Mesothelial cell of epicardium (in vitro differentiated cells): ENCODE data around the gene TFB2M. TPM values are rescaled to one million over a fixed set of nuclear protein-coding genes. Genes with fewer than 3 reads are reported as not detected.
"Not testable (repeated sequence)": the region's sequence is repeated elsewhere in the genome, so short reads cannot be mapped to it uniquely, and the experiment has no call there.

Experiments used
- DNase-seq, 2 experiments: peaks; one replicate each; pipeline ENCODE4 v3.0.0; 2021; ENCODE audit warnings: low spot score in 2 of 2; ENCODE audit not compliant: unreplicated experiment in 2 of 2
- H3K27ac Mint-ChIP-seq: 2 replicates; pipeline ENCODE4 v1.8.0; 2021; ENCODE audit warnings: mixed read lengths
- H3K27me3 Mint-ChIP-seq: 2 replicates; pipeline ENCODE4 v1.8.0; 2021; ENCODE audit warnings: low read depth, mixed read lengths
- H3K36me3 Mint-ChIP-seq: 2 replicates; pipeline ENCODE4 v1.8.0; 2021; ENCODE audit warnings: mixed read lengths
- H3K4me1 Mint-ChIP-seq: 2 replicates; pipeline ENCODE4 v1.8.0; 2021; ENCODE audit warnings: mixed read lengths
- H3K4me3 Mint-ChIP-seq: 2 replicates; pipeline ENCODE4 v1.8.0; 2021; ENCODE audit warnings: mild to moderate bottlenecking, moderate library complexity, mixed read lengths
- H3K9me3 Mint-ChIP-seq: 2 replicates; pipeline ENCODE4 v1.8.0; 2021; ENCODE audit warnings: mixed read lengths
- total RNA-seq: library from RNA; stranded (reverse); gene quantifications from 3 replicates; pipeline ENCODE4 v1.2.1, GENCODE V29; 2021
- TF ChIP-seq, protein P1 (sequence below): fragments of 200-600 bp; sonication (generic); IDR thresholded peaks from one replicate; pipeline ENCODE4 v1.5.0; 2021; ENCODE audit warnings: antibody characterized with exemption; ENCODE audit not compliant: unreplicated experiment

TFB2M gene, protein sequence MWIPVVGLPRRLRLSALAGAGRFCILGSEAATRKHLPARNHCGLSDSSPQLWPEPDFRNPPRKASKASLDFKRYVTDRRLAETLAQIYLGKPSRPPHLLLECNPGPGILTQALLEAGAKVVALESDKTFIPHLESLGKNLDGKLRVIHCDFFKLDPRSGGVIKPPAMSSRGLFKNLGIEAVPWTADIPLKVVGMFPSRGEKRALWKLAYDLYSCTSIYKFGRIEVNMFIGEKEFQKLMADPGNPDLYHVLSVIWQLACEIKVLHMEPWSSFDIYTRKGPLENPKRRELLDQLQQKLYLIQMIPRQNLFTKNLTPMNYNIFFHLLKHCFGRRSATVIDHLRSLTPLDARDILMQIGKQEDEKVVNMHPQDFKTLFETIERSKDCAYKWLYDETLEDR
- total RNA-seq, result 12.1 to 12.7 TPM (median 12.7 TPM) in 3 replicates

DNA sequence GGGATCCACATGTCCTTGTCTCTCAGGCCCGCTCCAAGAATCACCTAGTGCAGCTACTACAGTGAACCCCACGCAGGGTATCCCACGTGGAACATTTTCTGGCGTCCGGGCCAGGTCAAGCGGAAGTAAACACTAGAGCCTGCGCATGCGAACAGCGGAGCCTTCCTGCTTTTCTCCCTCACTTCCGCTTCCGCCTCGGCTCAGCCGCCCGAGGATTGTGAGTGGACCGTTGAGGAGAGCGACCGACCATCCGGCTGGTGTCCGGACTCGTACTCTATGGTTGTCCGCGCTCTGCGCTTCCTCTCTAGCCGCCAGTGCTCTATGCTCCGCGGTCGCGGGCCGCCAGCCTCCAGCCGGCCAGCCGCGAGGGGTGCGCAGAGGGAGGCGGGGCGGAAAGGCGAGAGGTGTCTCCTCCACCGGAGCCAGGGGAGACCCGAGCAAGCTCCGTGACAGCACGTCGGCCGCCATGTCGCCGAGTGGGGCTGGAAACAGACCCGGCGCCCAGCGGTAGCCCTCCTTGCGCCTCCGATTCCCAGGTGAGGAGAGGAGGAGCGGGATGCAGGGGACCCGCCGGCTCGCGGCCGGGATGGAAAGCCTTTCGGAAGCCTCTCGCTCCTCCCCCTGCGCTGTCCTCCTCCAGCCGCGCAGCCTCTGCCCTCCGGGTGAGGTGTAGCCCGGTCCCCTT lies at the start of gene TFB2M, which contains the start of gene CNST:
TSS of gene TFB2M (minus strand) at position 134 of the 685 bp plus-strand sequence. CDS start at position 11, 123 bp downstream.
TSS of gene CNST (plus strand) at position 329 of the 685 bp plus-strand sequence. CDS start 25,107 bp downstream, outside the sequence.
- peak within 1 kb of the TSS; percentile 98 for H3K27ac Mint-ChIP-seq
- H3K9me3 Mint-ChIP-seq, result no peaks in the 10 kb centered on the region
- TF ChIP-seq, protein P1, sequence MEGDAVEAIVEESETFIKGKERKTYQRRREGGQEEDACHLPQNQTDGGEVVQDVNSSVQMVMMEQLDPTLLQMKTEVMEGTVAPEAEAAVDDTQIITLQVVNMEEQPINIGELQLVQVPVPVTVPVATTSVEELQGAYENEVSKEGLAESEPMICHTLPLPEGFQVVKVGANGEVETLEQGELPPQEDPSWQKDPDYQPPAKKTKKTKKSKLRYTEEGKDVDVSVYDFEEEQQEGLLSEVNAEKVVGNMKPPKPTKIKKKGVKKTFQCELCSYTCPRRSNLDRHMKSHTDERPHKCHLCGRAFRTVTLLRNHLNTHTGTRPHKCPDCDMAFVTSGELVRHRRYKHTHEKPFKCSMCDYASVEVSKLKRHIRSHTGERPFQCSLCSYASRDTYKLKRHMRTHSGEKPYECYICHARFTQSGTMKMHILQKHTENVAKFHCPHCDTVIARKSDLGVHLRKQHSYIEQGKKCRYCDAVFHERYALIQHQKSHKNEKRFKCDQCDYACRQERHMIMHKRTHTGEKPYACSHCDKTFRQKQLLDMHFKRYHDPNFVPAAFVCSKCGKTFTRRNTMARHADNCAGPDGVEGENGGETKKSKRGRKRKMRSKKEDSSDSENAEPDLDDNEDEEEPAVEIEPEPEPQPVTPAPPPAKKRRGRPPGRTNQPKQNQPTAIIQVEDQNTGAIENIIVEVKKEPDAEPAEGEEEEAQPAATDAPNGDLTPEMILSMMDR, result no peak

DNA sequence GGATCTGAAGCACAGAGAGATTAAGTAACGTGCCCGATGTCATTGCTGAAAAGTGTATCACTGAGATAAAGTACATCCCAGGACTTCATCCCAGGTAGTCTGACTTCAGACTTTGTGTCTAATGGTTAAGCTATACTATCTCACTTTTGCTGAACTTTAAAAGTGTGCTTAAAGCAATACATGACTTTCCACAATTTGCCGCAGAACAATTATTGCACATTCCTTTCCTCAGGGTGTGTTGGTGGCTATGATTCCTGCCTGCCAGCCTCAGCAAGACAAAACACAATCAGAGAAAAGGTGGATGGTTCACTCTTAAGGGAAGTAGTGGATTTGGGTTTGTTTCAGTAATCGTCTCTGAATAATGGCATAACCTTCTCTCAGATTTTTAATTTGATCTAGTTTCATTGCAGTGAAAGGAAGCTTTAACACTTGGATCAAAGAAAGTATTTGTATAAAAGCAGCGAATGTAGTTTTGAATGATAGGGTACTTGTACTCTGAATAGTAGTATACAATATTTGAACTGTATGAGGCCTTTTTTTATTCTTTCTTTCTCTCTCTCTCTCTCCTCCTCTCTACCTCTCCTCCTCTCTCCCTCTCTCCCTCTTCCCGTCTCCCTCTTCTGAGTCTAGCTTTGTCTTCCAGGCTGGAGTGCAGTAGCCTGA lies 47.2 kb upstream of the TFB2M start:
- Mint-ChIP-seq H3K27ac (peak overlapping the region; percentile 41), H3K27me3 (no peaks in the 10 kb centered on the region), H3K4me1 (peaks cover 27% of the 10 kb centered on the region), H3K36me3 (peaks cover 8% of the 10 kb centered on the region), H3K9me3 (no peaks in the 10 kb centered on the region), H3K4me3 (no peak overlapping the region)
- TF ChIP-seq, protein P1, result no peak
- DNase-seq, result no peak

More for the DNA sequence above, at the start of gene TFB2M, which contains the start of gene CNST:
- Mint-ChIP-seq H3K4me1 (peaks cover 21% of the 10 kb centered on the region), H3K4me3 (peak within 1 kb of the TSS; percentile 98), H3K27me3 (no peaks in the 10 kb centered on the region), H3K36me3 (peaks cover 2% of the 10 kb centered on the region)
- peak; percentile 88 to 94 for DNase-seq

GRCh38 chr1:246609632-246610031 lies 43.6 kb upstream of the TFB2M start:
- H3K27me3 Mint-ChIP-seq, result no peaks in the 10 kb centered on the region
- DNase-seq, result no peak
- TF ChIP-seq, protein P1, result no peak
- no peak overlapping the region for H3K4me3 Mint-ChIP-seq
- peaks cover 27% of the 10 kb centered on the region for H3K4me1 Mint-ChIP-seq
- peaks cover 7% of the 10 kb centered on the region for H3K36me3 Mint-ChIP-seq
- peak overlapping the region; percentile 72 for H3K27ac Mint-ChIP-seq
- H3K9me3 Mint-ChIP-seq, result peaks cover 5% of the 10 kb centered on the region

DNA sequence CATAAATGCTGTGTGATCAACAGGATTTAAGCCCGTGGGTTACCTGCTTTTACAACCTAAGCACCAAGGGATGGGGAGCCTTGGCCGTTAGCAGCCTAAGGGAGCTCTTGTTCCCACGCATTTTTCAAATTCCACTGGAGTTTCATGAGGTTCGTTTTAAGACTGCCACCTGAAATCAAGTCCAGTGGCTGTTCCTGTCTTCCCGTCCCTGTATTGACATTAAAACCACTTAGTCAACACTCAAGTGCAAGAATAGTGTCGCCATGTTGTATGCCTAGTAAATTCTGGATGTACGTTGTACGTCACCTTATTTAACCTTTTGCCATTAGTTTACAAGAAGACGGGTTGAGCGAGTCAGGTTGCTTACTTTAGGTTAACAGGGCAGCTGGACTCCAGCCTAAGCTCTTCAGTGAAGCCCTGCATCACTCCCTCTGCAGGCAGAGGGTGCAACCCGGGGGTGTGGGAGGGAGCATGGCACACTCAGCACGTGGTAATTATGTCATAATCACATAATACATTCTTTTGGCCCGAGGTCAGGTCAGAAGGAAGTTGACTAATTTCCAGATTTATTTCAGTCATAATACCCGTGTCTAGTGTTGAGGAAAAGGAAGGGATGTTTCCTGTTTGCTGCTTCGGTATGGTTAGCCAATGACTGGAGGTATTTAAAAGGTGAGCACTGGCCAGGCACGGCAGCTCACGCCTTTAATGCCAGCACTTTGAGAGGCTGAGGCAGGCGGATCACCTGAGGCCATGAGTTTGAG lies 42.7 kb upstream of the TFB2M start:
- no peak overlapping the region for H3K4me3 Mint-ChIP-seq
- H3K4me1 Mint-ChIP-seq, result peaks cover 27% of the 10 kb centered on the region
- H3K36me3 Mint-ChIP-seq, result peaks cover 9% of the 10 kb centered on the region
- DNase-seq, result no peak
- H3K27me3 Mint-ChIP-seq, result no peaks in the 10 kb centered on the region
- H3K9me3 Mint-ChIP-seq, result peaks cover 5% of the 10 kb centered on the region
- TF ChIP-seq, protein P1, result no peak
- peak overlapping the region; percentile 72 for H3K27ac Mint-ChIP-seq

DNA sequence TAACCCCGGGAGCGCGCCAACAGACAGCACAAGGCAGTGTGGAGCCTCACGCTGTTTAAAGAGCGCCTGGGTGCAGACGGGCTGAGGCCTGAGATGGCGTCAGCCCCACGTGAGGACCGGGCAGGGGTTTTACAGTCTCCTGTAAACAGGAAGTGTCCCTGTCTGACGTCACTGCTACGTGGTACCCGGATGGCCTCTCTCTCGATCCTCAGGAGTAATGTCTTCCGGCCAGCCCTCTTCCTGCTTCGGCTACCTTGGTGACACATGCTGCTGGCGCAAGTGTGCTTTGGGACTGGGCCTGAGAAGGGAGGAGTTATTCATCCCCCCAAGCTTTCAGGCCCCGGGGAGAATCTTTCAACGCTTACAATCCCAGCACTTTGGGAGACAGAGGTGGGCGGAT lies 41.4 kb upstream of the TFB2M start:
- Mint-ChIP-seq H3K27me3 (no peaks in the 10 kb centered on the region), H3K27ac (no peak overlapping the region), H3K36me3 (peaks cover 20% of the 10 kb centered on the region), H3K9me3 (peaks cover 14% of the 10 kb centered on the region), H3K4me1 (peaks cover 22% of the 10 kb centered on the region), H3K4me3 (no peak overlapping the region)
- TF ChIP-seq, protein P1, result no peak
- no peak for DNase-seq

GRCh38 chr1:246605231-246605630 lies 39.2 kb upstream of the TFB2M start:
- DNase-seq, result not testable (repeated sequence)

More at GRCh38 chr1:246605231-246605630, 39.2 kb upstream of the TFB2M start:
- H3K27me3 Mint-ChIP-seq, H3K27ac Mint-ChIP-seq, H3K4me3 Mint-ChIP-seq: not testable (repeated sequence)
- Mint-ChIP-seq H3K36me3 (peaks cover 29% of the 10 kb centered on the region), H3K9me3 (peaks cover 21% of the 10 kb centered on the region), H3K4me1 (peaks cover 17% of the 10 kb centered on the region)
